ENCODE measurements around the gene HOXD3. TPM values are rescaled to one million over a fixed set of nuclear protein-coding genes. Genes with fewer than 3 reads are reported as not detected.

HOXD3 gene
- total and polyA plus RNA-seq, 2 donors (not counting 1 experiment from before 2014, with no cell fraction given): not detected

DNA sequence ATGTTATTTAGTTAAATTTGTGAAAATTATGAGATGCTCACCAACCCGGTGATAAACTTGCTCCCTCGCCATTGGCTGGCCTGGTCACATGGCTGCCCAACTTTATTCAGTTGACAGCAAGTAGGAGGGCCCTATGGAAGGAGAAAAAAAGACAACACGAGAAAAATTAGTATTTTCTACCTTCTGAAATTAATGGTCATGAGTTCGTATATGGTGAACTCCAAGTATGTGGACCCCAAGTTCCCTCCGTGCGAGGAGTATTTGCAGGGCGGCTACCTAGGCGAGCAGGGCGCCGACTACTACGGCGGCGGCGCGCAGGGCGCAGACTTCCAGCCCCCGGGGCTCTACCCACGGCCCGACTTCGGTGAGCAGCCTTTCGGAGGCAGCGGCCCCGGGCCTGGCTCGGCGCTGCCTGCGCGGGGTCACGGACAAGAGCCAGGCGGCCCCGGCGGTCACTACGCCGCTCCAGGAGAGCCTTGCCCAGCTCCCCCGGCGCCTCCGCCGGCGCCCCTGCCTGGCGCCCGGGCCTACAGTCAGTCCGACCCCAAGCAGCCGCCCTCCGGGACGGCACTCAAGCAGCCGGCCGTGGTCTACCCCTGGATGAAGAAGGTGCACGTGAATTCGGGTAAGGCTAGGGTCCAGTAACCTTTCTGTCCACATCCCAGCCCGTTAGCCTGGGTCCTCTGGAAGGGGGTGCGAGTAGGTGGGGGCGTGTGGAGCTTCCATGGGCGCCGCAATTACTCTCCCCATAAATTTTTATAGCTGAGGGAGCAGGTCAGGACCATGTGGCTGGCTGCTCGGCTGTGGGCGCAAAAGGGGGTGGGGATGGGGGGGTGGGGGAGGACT is 5.4 kb upstream of the HOXD3 start, which contains the start of gene HOXD4:
Gene HOXD4 (plus strand): TSS at position 109 of the 846 bp plus-strand sequence. CDS start 84 bp downstream, at position 193.
- Histone ChIP-seq H3K27ac (ENCODE audit: insufficient read depth, low read length) (no peak within 1 kb of the TSS), H3K4me3 (replicated peaks in 1 of 4; ENCODE audit: control extremely low read depth in 1 of 4, insufficient read depth in 1 of 4, low read depth in 3 of 4, low read length in 4 of 4) (no peak within 1 kb of the TSS), H3K9ac (ENCODE audit: insufficient read depth, low read length) (no peak within 1 kb of the TSS), H3K79me2 (ENCODE audit: control insufficient read depth, insufficient read depth, low read length) (no peaks in the 10 kb centered on the region), H3K4me2 (ENCODE audit: extremely low read depth, insufficient read depth, low read length) (no peak within 1 kb of the TSS), H2AFZ (ENCODE audit: low read length) (no peak within 1 kb of the TSS), H4K20me1 (ENCODE audit: control insufficient read depth, extremely low read depth, insufficient read depth, low read length) (no peaks in the 10 kb centered on the region), H3K36me3 (ENCODE audit: control insufficient read depth, insufficient read depth, low read length) (no peaks in the 10 kb centered on the region), H3K4me1 (ENCODE audit: control insufficient read depth, extremely low read depth, insufficient read depth, low read length) (no peaks in the 10 kb centered on the region), H3K27me3 (ENCODE audit: control insufficient read depth, insufficient read depth, low read length) (peaks cover 75% of the 10 kb centered on the region), H3K9me3 (ENCODE audit: control insufficient read depth, insufficient read depth, low read depth, low read length) (no peaks in the 10 kb centered on the region)
- TF ChIP-seq EZH2 (IDR thresholded peaks at IDR 0.05; ENCODE audit: low read length, missing control alignments): peak; percentile 89
- TF ChIP-seq, protein P1, sequence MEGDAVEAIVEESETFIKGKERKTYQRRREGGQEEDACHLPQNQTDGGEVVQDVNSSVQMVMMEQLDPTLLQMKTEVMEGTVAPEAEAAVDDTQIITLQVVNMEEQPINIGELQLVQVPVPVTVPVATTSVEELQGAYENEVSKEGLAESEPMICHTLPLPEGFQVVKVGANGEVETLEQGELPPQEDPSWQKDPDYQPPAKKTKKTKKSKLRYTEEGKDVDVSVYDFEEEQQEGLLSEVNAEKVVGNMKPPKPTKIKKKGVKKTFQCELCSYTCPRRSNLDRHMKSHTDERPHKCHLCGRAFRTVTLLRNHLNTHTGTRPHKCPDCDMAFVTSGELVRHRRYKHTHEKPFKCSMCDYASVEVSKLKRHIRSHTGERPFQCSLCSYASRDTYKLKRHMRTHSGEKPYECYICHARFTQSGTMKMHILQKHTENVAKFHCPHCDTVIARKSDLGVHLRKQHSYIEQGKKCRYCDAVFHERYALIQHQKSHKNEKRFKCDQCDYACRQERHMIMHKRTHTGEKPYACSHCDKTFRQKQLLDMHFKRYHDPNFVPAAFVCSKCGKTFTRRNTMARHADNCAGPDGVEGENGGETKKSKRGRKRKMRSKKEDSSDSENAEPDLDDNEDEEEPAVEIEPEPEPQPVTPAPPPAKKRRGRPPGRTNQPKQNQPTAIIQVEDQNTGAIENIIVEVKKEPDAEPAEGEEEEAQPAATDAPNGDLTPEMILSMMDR (conservative IDR thresholded peaks at IDR 0.05 in 1 of 2, IDR thresholded peaks at IDR 0.05 in 1 of 2; ENCODE audit: low read depth in 1 of 2, low read length in 2 of 2): no peak
- DNase-seq (ENCODE audit: low read depth in 2 of 2): peak in 1 of 2 donors; percentile 66

DNA sequence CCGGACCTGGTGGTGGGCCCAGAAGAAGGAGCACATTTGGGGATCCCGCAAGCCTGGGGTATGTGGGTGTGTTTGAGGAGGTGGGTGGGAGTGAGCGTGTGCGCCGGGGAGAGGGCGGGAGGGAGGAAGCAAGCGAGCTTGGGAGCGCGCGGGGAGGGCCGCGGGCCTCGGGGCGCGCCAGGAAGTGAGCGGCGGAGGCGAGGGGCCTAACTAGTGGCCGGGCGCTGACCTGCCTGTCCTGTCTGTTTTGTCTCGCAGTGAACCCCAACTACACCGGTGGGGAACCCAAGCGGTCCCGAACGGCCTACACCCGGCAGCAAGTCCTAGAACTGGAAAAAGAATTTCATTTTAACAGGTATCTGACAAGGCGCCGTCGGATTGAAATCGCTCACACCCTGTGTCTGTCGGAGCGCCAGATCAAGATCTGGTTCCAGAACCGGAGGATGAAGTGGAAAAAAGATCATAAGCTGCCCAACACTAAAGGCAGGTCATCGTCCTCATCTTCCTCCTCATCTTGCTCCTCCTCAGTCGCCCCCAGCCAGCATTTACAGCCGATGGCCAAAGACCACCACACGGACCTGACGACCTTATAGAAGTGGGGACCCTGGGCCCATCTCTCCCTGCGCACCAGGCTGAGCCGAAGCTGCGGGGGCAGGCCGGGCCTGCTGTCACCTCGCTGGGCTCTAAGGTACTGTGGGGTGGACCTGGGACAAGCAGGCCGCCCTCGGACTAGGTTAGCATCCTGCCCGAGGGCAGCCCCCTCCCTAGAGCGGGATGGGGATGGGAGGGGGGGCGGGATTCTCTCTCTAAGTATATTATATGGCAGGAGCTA is 4.5 kb upstream of the HOXD3 start:
- H3K4me3 ChIP-seq (replicated peaks in 1 of 4; ENCODE audit: control extremely low read depth in 1 of 4, insufficient read depth in 1 of 4, low read depth in 3 of 4, low read length in 4 of 4): no peak overlapping the region
- H3K4me2 ChIP-seq (ENCODE audit: extremely low read depth, insufficient read depth, low read length): no peak overlapping the region
- H3K27me3 ChIP-seq (ENCODE audit: control insufficient read depth, insufficient read depth, low read length): peaks cover 75% of the 10 kb centered on the region
- no peaks in the 10 kb centered on the region for H3K9me3 ChIP-seq (ENCODE audit: control insufficient read depth, insufficient read depth, low read depth, low read length)
- no peaks in the 10 kb centered on the region for H3K4me1 ChIP-seq (ENCODE audit: control insufficient read depth, extremely low read depth, insufficient read depth, low read length)
- DNase-seq (ENCODE audit: low read depth in 2 of 2): peak in 1 of 2 donors; percentile 65
- peak; percentile 57 for TF ChIP-seq EZH2 (IDR thresholded peaks at IDR 0.05; ENCODE audit: low read length, missing control alignments)
- TF ChIP-seq, protein P1 (conservative IDR thresholded peaks at IDR 0.05 in 1 of 2, IDR thresholded peaks at IDR 0.05 in 1 of 2; ENCODE audit: low read depth in 1 of 2, low read length in 2 of 2): no peak
- H3K36me3 ChIP-seq (ENCODE audit: control insufficient read depth, insufficient read depth, low read length): no peaks in the 10 kb centered on the region
- H4K20me1 ChIP-seq (ENCODE audit: control insufficient read depth, extremely low read depth, insufficient read depth, low read length): no peaks in the 10 kb centered on the region
- no peak overlapping the region for H3K27ac ChIP-seq (ENCODE audit: insufficient read depth, low read length)
- no peak overlapping the region for H3K9ac ChIP-seq (ENCODE audit: insufficient read depth, low read length)
- H2AFZ ChIP-seq (ENCODE audit: low read length): no peak overlapping the region
- no peaks in the 10 kb centered on the region for H3K79me2 ChIP-seq (ENCODE audit: control insufficient read depth, insufficient read depth, low read length)

Measured in fibroblast of lung (primary cell).